Measurements from ENCODE around the gene TFF1.

TFF1 gene

GRCh38 chr21:42377951-42378340 lies 11.6 kb upstream of the TFF1 start:
- DNase-seq (ENCODE audit: low read depth), result no peak
- no peak for TF ChIP-seq CTCF (IDR thresholded peaks at IDR 0.05; ENCODE audit: low read depth, low read length, missing control alignments)
- no peak overlapping the region for H3K4me3 ChIP-seq (ENCODE audit: low read depth, low read length)

- DNase-seq (ENCODE audit: low read depth), result no peak
- no peak for TF ChIP-seq CTCF (IDR thresholded peaks at IDR 0.05; ENCODE audit: low read depth, low read length, missing control alignments)
- H3K4me3 ChIP-seq (ENCODE audit: low read depth, low read length), result no peak overlapping the region
These were observed 11.0 kb upstream of the TFF1 start for GRCh38 chr21:42377211-42377950.

GRCh38 chr21:42376338-42376982 lies 10.1 kb upstream of the TFF1 start:
- H3K4me3 ChIP-seq (ENCODE audit: low read depth, low read length), result no peak overlapping the region
- no peak for TF ChIP-seq CTCF (IDR thresholded peaks at IDR 0.05; ENCODE audit: low read depth, low read length, missing control alignments)
- DNase-seq (ENCODE audit: low read depth), result no peak

GRCh38 chr21:42375966-42376337 lies 9.6 kb upstream of the TFF1 start:
- no peak for TF ChIP-seq CTCF (IDR thresholded peaks at IDR 0.05; ENCODE audit: low read depth, low read length, missing control alignments)
- no peak for DNase-seq (ENCODE audit: low read depth)
- H3K4me3 ChIP-seq (ENCODE audit: low read depth, low read length), result no peak overlapping the region

- DNase-seq (ENCODE audit: low read depth), result no peak
- H3K4me3 ChIP-seq (ENCODE audit: low read depth, low read length), result no peak overlapping the region
- no peak for TF ChIP-seq CTCF (IDR thresholded peaks at IDR 0.05; ENCODE audit: low read depth, low read length, missing control alignments)
These were observed 9.2 kb upstream of the TFF1 start for GRCh38 chr21:42375506-42375905.

GRCh38 chr21:42374864-42375499 lies 8.6 kb upstream of the TFF1 start:
- DNase-seq (ENCODE audit: low read depth), result no peak
- no peak for TF ChIP-seq CTCF (IDR thresholded peaks at IDR 0.05; ENCODE audit: low read depth, low read length, missing control alignments)
- no peak overlapping the region for H3K4me3 ChIP-seq (ENCODE audit: low read depth, low read length)

Data from GM12864 (cell line).